Measurements from ENCODE around the gene DPY19L3.
"Not testable (repeated sequence)": the region's sequence is repeated elsewhere in the genome, so short reads cannot be mapped to it uniquely, and the experiment has no call there.

The DPY19L3 gene, protein sequence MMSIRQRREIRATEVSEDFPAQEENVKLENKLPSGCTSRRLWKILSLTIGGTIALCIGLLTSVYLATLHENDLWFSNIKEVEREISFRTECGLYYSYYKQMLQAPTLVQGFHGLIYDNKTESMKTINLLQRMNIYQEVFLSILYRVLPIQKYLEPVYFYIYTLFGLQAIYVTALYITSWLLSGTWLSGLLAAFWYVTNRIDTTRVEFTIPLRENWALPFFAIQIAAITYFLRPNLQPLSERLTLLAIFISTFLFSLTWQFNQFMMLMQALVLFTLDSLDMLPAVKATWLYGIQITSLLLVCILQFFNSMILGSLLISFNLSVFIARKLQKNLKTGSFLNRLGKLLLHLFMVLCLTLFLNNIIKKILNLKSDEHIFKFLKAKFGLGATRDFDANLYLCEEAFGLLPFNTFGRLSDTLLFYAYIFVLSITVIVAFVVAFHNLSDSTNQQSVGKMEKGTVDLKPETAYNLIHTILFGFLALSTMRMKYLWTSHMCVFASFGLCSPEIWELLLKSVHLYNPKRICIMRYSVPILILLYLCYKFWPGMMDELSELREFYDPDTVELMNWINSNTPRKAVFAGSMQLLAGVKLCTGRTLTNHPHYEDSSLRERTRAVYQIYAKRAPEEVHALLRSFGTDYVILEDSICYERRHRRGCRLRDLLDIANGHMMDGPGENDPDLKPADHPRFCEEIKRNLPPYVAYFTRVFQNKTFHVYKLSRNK

DNA sequence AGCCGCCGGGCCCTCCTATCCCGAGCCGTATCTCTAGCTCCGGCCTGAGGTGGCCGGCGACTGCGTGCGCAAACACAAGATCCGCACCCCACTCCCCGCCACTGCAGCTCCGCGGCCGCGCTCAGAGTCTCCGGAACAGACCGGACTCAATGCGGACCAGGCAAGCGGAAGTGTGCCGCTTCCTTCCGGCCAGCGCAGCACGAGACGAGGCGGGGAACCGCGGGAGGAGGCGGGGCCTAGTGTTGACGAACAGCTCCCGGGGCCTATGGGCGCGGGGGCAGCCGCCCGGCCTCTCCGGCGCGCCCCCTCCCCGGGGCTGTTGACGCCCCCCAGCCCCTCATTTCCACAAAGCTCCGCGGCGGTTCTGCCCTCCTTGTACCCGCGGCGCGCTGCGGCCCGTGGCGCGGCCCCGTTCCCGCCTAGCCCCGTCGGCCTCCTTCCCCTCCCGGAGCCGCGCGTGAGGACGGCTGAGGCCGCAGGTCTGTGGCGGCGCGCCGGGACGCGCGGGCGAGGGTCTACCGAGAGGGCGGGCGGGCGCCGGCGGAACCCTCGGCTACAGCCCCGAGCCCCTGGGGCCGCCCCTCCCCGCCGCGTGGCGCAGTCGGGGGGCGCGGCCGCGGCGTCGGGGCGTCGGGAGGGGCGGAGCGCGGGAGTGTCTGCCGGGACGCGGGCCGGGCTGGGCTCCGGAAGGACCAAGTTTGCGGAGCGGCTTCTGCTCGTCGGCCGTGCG is at the start of gene DPY19L3:
Gene DPY19L3 (plus strand): TSS at position 340 of the 730 bp plus-strand sequence. CDS start 2,484 bp downstream, outside the sequence.
- DNase-seq, result peak; percentile 91

GRCh38 chr19:32357720-32358119 is 47.9 kb upstream of the DPY19L3 start:
- DNase-seq, result no peak

GRCh38 chr19:32358321-32358720 is 47.2 kb upstream of the DPY19L3 start:
- DNase-seq, result no peak

DNA sequence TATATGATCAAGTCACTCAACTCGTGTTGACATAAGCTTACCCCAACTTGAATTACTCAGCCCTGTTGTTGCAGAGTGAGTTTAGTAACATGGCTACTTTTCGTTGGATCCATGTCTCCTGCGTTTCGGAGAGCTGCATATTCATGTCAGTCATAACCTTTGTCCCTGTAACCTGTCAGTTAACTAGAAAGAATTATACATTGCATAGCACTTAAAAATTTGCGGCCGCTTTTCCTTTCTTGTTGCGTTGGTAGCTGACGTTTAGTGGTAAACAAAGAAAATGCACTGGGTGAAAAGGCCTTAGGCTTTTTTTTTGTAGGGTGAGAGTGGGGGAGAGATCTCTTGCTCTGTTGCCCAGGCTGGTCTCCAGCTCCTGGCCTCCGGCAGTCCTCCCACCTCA is 46.0 kb upstream of the DPY19L3 start:
- DNase-seq, result no peak

DNA sequence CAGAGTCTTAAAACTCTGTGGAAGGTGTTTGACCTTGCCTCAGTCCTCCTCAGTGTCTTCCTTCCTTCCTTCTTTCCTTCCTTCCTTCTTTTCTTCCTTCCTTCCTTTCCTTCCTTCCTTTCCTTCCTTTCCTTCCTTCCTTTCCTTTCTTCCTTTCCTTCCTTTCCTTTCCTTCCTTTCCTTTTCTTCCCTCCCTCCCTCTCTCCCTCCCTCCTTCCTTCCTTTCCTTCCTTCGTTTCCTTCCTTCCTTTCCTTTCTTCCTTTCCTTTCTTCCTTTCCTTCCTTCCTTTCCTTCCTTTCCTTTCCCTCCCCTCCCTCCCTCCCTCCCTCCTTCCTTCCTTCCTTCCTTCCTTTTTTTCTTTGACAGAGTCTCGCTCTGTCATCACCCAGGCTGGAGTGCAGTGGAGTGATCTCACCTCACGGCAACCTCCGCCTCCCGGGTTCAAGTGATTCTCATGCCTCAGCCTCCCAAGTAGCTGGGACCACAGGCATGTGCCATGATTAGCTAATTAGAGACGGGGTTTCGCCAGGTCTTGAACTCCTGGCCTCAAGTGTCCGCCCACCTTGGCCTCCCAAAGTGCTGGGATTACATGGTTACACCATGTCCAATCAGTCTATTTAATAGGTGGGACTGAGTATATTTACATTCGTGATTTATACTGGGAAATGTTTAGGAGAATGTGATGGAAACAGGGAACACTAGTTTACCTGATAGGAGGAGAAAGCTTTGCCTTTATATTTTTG is 43.8 kb upstream of the DPY19L3 start:
- no peak for DNase-seq

DNA sequence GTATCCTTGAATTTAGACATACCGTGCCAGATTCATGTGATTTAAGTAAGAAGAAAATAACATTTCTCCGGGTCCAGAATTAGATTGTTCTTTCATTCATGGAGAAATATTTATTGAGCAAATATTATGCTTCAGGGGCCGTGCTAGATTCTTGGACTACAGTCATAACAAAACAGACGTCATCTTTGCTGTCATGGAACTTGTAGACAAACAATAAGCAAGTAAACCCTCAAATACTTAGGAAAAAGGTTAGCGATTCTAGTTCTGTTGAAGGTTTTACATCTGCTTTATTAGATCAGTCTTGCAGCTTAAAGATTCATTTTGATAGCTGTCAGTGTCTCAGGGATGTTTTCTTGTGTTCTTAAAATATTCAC is 43.3 kb upstream of the DPY19L3 start:
- DNase-seq, result no peak

DNA sequence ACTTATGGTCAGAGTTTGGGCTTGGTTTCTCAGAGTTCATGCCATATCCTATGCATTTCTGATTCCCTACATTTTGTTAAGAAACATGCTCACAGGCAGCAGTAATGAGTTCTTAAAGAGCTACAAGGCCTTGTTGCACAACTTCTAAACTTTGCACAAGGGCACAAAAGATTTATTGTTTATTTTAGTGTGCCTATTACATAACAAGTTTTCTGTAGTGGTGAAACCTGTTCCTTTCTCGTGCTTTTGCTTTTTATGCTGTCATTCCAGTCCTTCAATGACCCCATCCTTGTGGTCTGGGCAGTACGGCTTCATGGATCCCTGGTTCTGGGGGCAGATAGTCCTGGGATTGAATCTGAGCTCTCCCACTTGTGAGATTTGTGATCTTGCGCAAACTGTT is 42.4 kb upstream of the DPY19L3 start:
- DNase-seq, result peak in 1 of 2 donors; percentile 53

- DNase-seq, result peak in 1 of 2 donors; percentile 22
These were observed 41.9 kb upstream of the DPY19L3 start for GRCh38 chr19:32363632-32364031.

GRCh38 chr19:32364040-32364439 is 41.5 kb upstream of the DPY19L3 start:
- DNase-seq, result no peak

DNA sequence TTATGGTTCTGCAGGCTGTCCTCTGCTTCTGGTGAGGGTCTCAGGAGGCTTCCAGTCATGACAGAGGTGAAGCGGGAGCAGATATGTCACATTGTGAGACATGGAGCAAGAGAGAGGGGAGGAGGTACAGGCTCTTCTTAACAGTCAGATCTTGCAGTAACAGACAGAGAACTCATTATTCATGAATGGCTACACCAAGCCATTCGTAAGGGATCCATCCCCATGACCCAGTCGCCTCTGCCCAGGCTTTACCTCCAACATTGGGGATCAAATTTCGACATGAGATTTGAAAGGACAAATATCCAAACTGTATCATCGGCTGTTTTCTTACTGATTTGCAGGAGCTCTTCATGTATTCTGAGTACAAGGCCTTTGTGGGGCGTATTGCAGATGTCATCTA is 38.5 kb upstream of the DPY19L3 start:
- DNase-seq, result no peak

- no peak for DNase-seq
These were observed 37.5 kb upstream of the DPY19L3 start for GRCh38 chr19:32367948-32368536.

- DNase-seq, result no peak
These were observed 36.8 kb upstream of the DPY19L3 start for GRCh38 chr19:32368787-32369186.

- no peak for DNase-seq
These were observed 32.6 kb upstream of the DPY19L3 start for GRCh38 chr19:32372726-32373517.

DNA sequence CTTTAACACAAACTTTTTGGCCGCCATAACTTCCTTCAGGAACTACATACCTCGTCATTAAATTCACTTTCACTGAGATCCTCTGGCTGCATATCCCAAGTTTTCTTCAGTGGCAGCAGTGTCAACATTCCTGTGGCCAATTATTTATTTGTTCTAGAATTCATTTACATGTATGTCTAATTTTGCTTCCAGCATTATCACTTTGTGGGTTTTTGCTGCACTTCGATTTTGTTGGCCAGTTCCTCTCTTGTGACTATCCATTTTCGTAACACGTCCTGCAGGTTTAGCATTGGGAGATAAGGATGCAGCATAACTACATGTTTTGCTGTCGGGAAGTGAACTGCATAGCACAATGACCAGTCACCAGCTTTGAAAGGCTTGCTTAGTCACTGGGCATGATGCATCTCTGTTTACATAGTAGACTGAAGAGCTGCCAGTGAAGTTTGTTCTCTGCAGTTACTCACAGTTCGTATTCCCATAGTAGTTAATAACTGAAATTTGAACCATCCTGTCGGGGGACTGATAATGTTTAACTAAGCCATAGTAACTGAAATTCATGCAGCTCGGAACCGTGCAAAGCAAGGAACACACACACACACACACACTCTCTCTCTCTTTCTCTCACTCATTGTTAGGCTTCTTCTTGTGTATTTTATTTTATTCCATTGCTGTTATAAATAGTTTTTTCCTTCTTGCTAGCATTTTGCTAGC is 31.8 kb upstream of the DPY19L3 start:
- peak in 1 of 2 donors; percentile 44 for DNase-seq

DNA sequence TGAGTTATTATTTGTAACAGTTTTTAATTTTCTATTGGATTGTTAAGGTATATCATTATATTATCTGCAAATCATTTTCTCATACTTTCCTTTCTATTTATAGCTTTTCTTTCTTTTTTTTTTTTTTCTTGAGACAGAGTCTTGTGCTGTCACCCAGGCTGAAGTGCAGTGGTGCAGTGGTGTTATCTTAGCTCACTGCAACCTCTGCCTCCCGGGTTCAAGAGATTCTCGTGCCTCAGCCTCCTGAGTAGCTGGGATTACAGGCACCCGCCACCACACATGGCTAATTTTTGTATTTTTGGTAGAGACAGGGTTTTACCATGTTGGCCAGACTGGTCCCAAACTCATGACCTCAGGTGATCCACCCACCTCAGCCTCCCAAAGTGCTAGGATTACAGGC is 31.2 kb upstream of the DPY19L3 start:
- DNase-seq, result not testable (repeated sequence)

DNA sequence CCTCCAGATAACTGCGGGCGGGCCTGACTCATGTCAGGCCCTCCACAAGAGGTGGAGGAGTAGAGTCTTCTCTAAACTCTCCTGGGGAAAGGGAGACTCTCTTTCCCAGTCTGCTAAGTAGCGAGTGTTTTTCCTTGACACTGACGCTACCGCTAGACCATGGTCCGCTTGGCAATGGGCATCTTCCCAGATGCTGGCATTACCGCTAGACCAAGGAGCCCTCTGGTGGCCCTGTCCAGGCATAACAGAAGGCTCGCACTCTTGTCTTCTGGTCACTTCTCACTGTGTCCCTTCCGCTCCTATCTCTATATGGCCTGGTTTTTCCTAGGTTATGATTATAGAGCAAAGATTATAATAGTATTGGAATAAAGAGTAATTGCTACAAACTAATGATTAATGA is 28.5 kb upstream of the DPY19L3 start:
- not testable (repeated sequence) for DNase-seq

- DNase-seq, result no peak
These were observed 25.3 kb upstream of the DPY19L3 start for GRCh38 chr19:32380269-32380668.

DNA sequence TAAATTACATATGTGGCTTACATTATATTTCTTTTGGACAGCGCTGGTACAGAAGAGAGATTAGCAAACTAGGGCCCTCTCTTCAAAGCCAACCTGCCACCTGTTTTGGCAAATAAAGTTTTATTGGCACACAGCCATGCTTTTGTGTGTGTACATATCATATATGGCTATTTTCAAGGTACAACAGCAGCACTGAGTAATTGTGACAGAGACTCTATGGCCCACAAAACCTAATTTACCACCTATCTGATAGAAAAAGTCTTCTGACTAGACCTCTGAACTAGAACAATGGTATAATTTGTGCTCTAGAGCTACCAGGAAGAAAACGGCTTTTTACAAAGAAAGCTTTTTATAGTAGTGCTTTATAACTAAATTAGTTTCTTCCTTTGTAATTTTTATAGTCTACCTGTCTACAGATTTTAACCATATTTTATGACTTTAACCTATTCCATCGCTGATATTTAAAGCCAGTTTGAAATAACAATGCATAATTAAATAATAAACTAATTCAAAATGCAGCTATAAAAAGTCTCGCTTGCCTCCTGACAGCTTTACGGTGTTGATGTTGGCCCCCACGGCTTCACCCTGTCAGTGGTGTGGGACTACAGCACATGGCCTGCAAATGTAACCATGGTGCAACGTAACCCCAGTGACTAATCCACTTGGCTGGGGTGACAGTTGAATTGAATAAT is 17.7 kb upstream of the DPY19L3 start:
- no peak for DNase-seq

DNA sequence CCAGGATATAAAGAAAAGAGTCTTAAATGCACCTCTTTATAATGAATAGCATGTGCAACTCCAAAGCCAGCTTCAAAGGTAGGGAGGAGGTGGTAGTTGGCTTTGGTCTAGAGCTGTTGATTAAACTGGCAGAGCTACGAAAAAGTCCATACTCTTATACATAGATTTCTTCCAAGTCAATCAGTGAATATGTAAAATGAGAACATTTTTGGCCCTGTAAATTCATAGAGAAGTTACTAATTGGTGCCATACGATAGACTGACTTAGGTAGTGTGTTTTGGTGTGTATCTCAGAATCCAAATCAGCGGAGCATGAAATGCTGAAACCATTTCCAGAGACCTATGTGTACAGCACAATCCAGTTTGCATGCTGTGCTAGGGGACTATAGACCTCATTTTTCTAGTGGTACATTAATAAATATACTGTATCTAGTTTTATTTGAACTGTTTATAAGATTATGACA is 17.1 kb upstream of the DPY19L3 start:
- no peak for DNase-seq

- DNase-seq, result no peak
These were observed 12.7 kb upstream of the DPY19L3 start for GRCh38 chr19:32392901-32393300.
